Transverse colon (tissue), 4 donors: ENCODE data around the gene GADL1. TPM values are rescaled to one million over a fixed set of nuclear protein-coding genes. Genes with fewer than 3 reads are reported as not detected.

Source experiments
- DNase-seq: peaks from one replicate; pipeline ENCODE4 v3.0.0-alpha.2; 2019
- H3K27ac ChIP-seq, 4 donors: fragments of 200-600 bp; sonication (generic); 2 replicates each; pipeline ENCODE4 v1.5.1; 2016 to 2018; ENCODE audit warnings: inconsistent platforms in 4 of 4
- H3K27me3 ChIP-seq: fragments of 200-600 bp; sonication (generic); 2 replicates; pipeline ENCODE4 v1.5.1; 2017; ENCODE audit warnings: inconsistent platforms
- H3K36me3 ChIP-seq, 4 donors: fragments of 200-600 bp; sonication (generic); 2 replicates each; pipeline ENCODE4 v1.5.1; 2017 to 2019; ENCODE audit warnings: inconsistent platforms in 4 of 4
- H3K4me1 ChIP-seq, 4 donors: fragments of 200-600 bp; sonication (generic); 2 replicates each; pipeline ENCODE4 v1.5.1; 2017 to 2020; ENCODE audit warnings: inconsistent platforms in 4 of 4
- H3K4me3 ChIP-seq, 4 donors: fragments of 200-600 bp; sonication (generic); 1 replicate in 1 of 4; 2 replicates in 3 of 4; pipeline versions ENCODE4 v1.5.1 to v1.6.1; 2017 to 2019; ENCODE audit warnings: inconsistent platforms in 4 of 4
- H3K9me3 ChIP-seq, 2 donors: fragments of 200-600 bp; sonication (generic); 2 replicates each; pipeline ENCODE4 v1.5.1; 2017 to 2019; ENCODE audit warnings: inconsistent platforms in 2 of 2
- CTCF ChIP-seq, 5 experiments: fragments of 200-600 bp in 3 of 5; fragments of 450-650 bp in 2 of 5; sonication (generic) in 3 of 5; IDR thresholded peaks; 1 replicate in 2 of 5; 2 replicates in 3 of 5; pipeline ENCODE4 v1.5.1; 2016 to 2017; ENCODE audit warnings: antibody characterized with exemption in 5 of 5, inconsistent platforms in 3 of 5, mild to moderate bottlenecking in 2 of 5, moderate library complexity in 1 of 5
- EP300 ChIP-seq: sonication (generic); formaldehyde crosslinking; IDR thresholded peaks from one replicate; pipeline ENCODE4 v1.6.1; 2017; ENCODE audit warnings: antibody characterized with exemption, low read depth
- POLR2A ChIP-seq: fragments of 450-650 bp; IDR thresholded peaks from one replicate; pipeline ENCODE4 v1.6.1; 2016; ENCODE audit warnings: antibody characterized with exemption, mild to moderate bottlenecking, moderate library complexity
- POLR2AphosphoS5 ChIP-seq, 3 donors: sonication (generic); formaldehyde crosslinking; IDR thresholded peaks; one replicate each; pipeline ENCODE4 v1.6.1; 2016; ENCODE audit warnings: antibody characterized with exemption in 3 of 3
- WGBS, 2 donors: methylation state at CpG; one replicate each; pipeline ENCODE4 v1.1.5; 2018; ENCODE audit warnings: low coverage in 1 of 2; 5-methylcytosine and 5-hydroxymethylcytosine counted together
- in situ Hi-C, 4 donors: fragments of 200-750 bp; cut with MboI; loops; one replicate each; pipeline versions ENCODE4 v1.15.0 to v1.15.1; 2017; ENCODE audit warnings: low sequenced_read_pairs in 3 of 4, low pct_ligation_motif_present in 1 of 4, low pct_unique_long_range_greater_than_20kb in 1 of 4
- intact Hi-C: fragments of 100-400 bp; cut with DNase I; formaldehyde crosslinking; loops from one replicate; pipeline ENCODE4 v1.15.1; 2023; ENCODE audit warnings: low total_unique reads
- total RNA-seq, 4 donors: library from RNA; depleted of rRNA; stranded (reverse); fragments of >200 nt; gene quantifications; one replicate each; pipeline ENCODE4 v1.1.0, GENCODE V29; 2016

The GADL1 gene
- total RNA-seq, 4 donors from 2014 or later, result not detected

GRCh38 chr3:30766522-30766921, 127.9 kb downstream of the GADL1 start:
- Histone ChIP-seq H3K4me1 (no peaks in the 10 kb centered on the region), H3K36me3 (no peaks in the 10 kb centered on the region), H3K27ac (no peak overlapping the region), H3K27me3 (no peaks in the 10 kb centered on the region), H3K4me3 (no peak overlapping the region), H3K9me3 (no peaks in the 10 kb centered on the region)
- in situ Hi-C loops, result loop anchor here in 1 of 4 donors (25.0 kb wide), 1 partner anchor 996 kb away; no protein-coding TSS in a partner anchor
- intact Hi-C loops, result no loop called here
- no peak for DNase-seq
- no peak for TF ChIP-seq POLR2A
- no peak for TF ChIP-seq POLR2AphosphoS5 (IDR thresholded peaks at IDR 0.05)
- no peak for TF ChIP-seq CTCF (IDR thresholded peaks at IDR 0.05)
- TF ChIP-seq EP300, result no peak

GRCh38 chr3:30764891-30765290, 129.6 kb downstream of the GADL1 start:
- H3K4me3 ChIP-seq, result no peak overlapping the region
- no peaks in the 10 kb centered on the region for H3K27me3 ChIP-seq
- WGBS, 2 donors, result 68% methylated on average over 4 of the region's 4 CpGs
- TF ChIP-seq POLR2A (no peak), EP300 (no peak), CTCF (IDR thresholded peaks at IDR 0.05) (no peak), POLR2AphosphoS5 (IDR thresholded peaks at IDR 0.05) (no peak)
- intact Hi-C loops (no loop called here), in situ Hi-C loops (loop anchor here in 1 of 4 donors (25.0 kb wide), 1 partner anchor 997 kb away; no protein-coding TSS in a partner anchor)
- no peaks in the 10 kb centered on the region for H3K36me3 ChIP-seq
- H3K9me3 ChIP-seq, result no peaks in the 10 kb centered on the region
- DNase-seq, result no peak
- no peak overlapping the region for H3K27ac ChIP-seq
- no peaks in the 10 kb centered on the region for H3K4me1 ChIP-seq

- no peaks in the 10 kb centered on the region for H3K9me3 ChIP-seq
- in situ Hi-C loops (loop anchor here in 1 of 4 donors (25.0 kb wide), 1 partner anchor 998 kb away; no protein-coding TSS in a partner anchor), intact Hi-C loops (no loop called here)
- no peaks in the 10 kb centered on the region for H3K27me3 ChIP-seq
- no peaks in the 10 kb centered on the region for H3K4me1 ChIP-seq
- no peak overlapping the region for H3K27ac ChIP-seq
- TF ChIP-seq POLR2A, result no peak
- no peak for TF ChIP-seq POLR2AphosphoS5 (IDR thresholded peaks at IDR 0.05)
- no peak for TF ChIP-seq EP300
- TF ChIP-seq CTCF (IDR thresholded peaks at IDR 0.05), result no peak
- no peak for DNase-seq
- H3K36me3 ChIP-seq, result no peaks in the 10 kb centered on the region
- H3K4me3 ChIP-seq, result no peak overlapping the region
- WGBS, 2 donors, result 0 to 55% methylated on average over 1 to 3 of the region's 3 CpGs
Observed at GRCh38 chr3:30764281-30764680, 130.2 kb downstream of the GADL1 start.

- Histone ChIP-seq H3K36me3 (no peaks in the 10 kb centered on the region), H3K9me3 (no peaks in the 10 kb centered on the region), H3K27ac (no peak overlapping the region), H3K4me1 (peaks cover 0 to 8% (median 0%) of the 10 kb centered on the region in 4 donors), H3K27me3 (no peaks in the 10 kb centered on the region), H3K4me3 (no peak overlapping the region)
- intact Hi-C loops, result no loop called here
- no peak for DNase-seq
- no peak for TF ChIP-seq POLR2A
- no peak for TF ChIP-seq EP300
- no peak for TF ChIP-seq POLR2AphosphoS5 (IDR thresholded peaks at IDR 0.05)
- TF ChIP-seq CTCF (IDR thresholded peaks at IDR 0.05), result no peak
- in situ Hi-C loops, result loop anchor here in 1 of 4 donors (25.0 kb wide), 1 partner anchor 1001 kb away; no protein-coding TSS in a partner anchor
- WGBS, 2 donors, result 92 to 96% methylated on average over 3 of the region's 3 CpGs
Observed at GRCh38 chr3:30761374-30761773, 133.1 kb downstream of the GADL1 start.
